Muscle of leg (tissue), 11 donors: ENCODE measurements around the gene NFIA. TPM values are rescaled to one million over a fixed set of nuclear protein-coding genes. Genes with fewer than 3 reads are reported as not detected.

ENCODE experiments used
- DNase-seq: peaks from one replicate; pipeline ENCODE4 v3.0.0; 2013
- H3K27ac ChIP-seq: one replicate; pipeline ENCODE4 v1.5.1; 2013; ENCODE audit warnings: mild to moderate bottlenecking, low read length, control low read depth
- H3K27me3 ChIP-seq: one replicate; pipeline ENCODE4 v1.6.1; 2013; ENCODE audit warnings: low read length; ENCODE audit not compliant: control insufficient read depth, insufficient read depth
- H3K36me3 ChIP-seq: one replicate; pipeline ENCODE4 v1.6.1; 2013; ENCODE audit warnings: low read length; ENCODE audit not compliant: control insufficient read depth, insufficient read depth
- H3K4me1 ChIP-seq: one replicate; pipeline ENCODE4 v1.6.1; 2013; ENCODE audit warnings: low read length; ENCODE audit not compliant: control insufficient read depth, insufficient read depth
- H3K4me3 ChIP-seq: one replicate; pipeline ENCODE4 v1.5.1; 2013; ENCODE audit warnings: low read length, control low read depth
- H3K9me3 ChIP-seq: replicated peaks from 2 replicates; pipeline ENCODE4 v1.6.1; 2013; ENCODE audit warnings: low read depth, low read length; ENCODE audit not compliant: control insufficient read depth
- WGBS: methylation state at CpG from one replicate; pipeline ENCODE4 v1.1.5; 2013; ENCODE audit warnings: missing lambda C conversion rate; ENCODE audit not compliant: insufficient coverage; 5-methylcytosine and 5-hydroxymethylcytosine counted together
- polyA plus RNA-seq, 8 donors: library from polyadenylated mRNA; unstranded; fragments of 120-200 nt; gene quantifications; one replicate each; pipeline versions ENCODE4 v1.2.1 to v1.2.3, GENCODE V29; 2013; ENCODE audit warnings: inconsistent platforms in 1 of 8, low replicate concordance in 1 of 8; ENCODE audit not compliant: insufficient read length in 8 of 8, insufficient read depth in 1 of 8
- total RNA-seq: library from RNA; stranded (reverse); fragments of 120-200 nt; gene quantifications from one replicate; pipeline ENCODE4 v1.2.4, GENCODE V29; 2013

Gene NFIA
- total and polyA plus RNA-seq, 9 donors: 21.6 to 41.0 (median 29.7) TPM

GRCh38 chr1:61187352-61188086 is 105.2 kb downstream of the NFIA start:
- H3K4me3 ChIP-seq: no peak overlapping the region
- peaks cover 2% of the 10 kb centered on the region for H3K36me3 ChIP-seq
- no peak for DNase-seq
- H3K27ac ChIP-seq: no peak overlapping the region
- H3K9me3 ChIP-seq: no peaks in the 10 kb centered on the region
- H3K27me3 ChIP-seq: no peaks in the 10 kb centered on the region
- WGBS: 81% methylated on average over 3 of the region's 10 CpGs
- H3K4me1 ChIP-seq: peaks cover 25% of the 10 kb centered on the region

- H3K9me3 ChIP-seq: no peaks in the 10 kb centered on the region
- peaks cover 19% of the 10 kb centered on the region for H3K4me1 ChIP-seq
- peaks cover 2% of the 10 kb centered on the region for H3K36me3 ChIP-seq
- WGBS: 63% methylated on average over 1 of the region's 4 CpGs
- peak; percentile 68 for DNase-seq
- H3K4me3 ChIP-seq: no peak overlapping the region
- H3K27ac ChIP-seq: no peak overlapping the region
- H3K27me3 ChIP-seq: no peaks in the 10 kb centered on the region
These were observed 107.8 kb downstream of the NFIA start for GRCh38 chr1:61190153-61190552.

- DNase-seq: no peak
- Histone ChIP-seq H3K4me1 (peaks cover 16% of the 10 kb centered on the region), H3K27ac (peak overlapping the region; percentile 58), H3K27me3 (no peaks in the 10 kb centered on the region), H3K9me3 (no peaks in the 10 kb centered on the region), H3K4me3 (no peak overlapping the region), H3K36me3 (peaks cover 2% of the 10 kb centered on the region)
- WGBS: no CpG with 5 or more reads among the region's 5 CpGs
These were observed 108.5 kb downstream of the NFIA start for GRCh38 chr1:61190618-61191432.

GRCh38 chr1:61191433-61191720 is 109.0 kb downstream of the NFIA start:
- peak overlapping the region; percentile 58 for H3K27ac ChIP-seq
- H3K4me1 ChIP-seq: peaks cover 14% of the 10 kb centered on the region
- peaks cover 2% of the 10 kb centered on the region for H3K36me3 ChIP-seq
- no peaks in the 10 kb centered on the region for H3K9me3 ChIP-seq
- H3K4me3 ChIP-seq: no peak overlapping the region
- no peaks in the 10 kb centered on the region for H3K27me3 ChIP-seq
- WGBS: no CpG with 5 or more reads among the region's 1 CpG
- DNase-seq: no peak

GRCh38 chr1:61192663-61193330 is 110.4 kb downstream of the NFIA start:
- 77% methylated on average over 3 of the region's 6 CpGs for WGBS
- H3K9me3 ChIP-seq: no peaks in the 10 kb centered on the region
- H3K27ac ChIP-seq: no peak overlapping the region
- H3K27me3 ChIP-seq: no peaks in the 10 kb centered on the region
- H3K36me3 ChIP-seq: peaks cover under 1% of the 10 kb centered on the region
- peak; percentile 71 for DNase-seq
- no peak overlapping the region for H3K4me3 ChIP-seq
- H3K4me1 ChIP-seq: peaks cover 5% of the 10 kb centered on the region

GRCh38 chr1:61193808-61194207 is 111.4 kb downstream of the NFIA start:
- Histone ChIP-seq H3K4me1 (peaks cover 10% of the 10 kb centered on the region), H3K36me3 (no peaks in the 10 kb centered on the region), H3K27ac (no peak overlapping the region), H3K27me3 (no peaks in the 10 kb centered on the region), H3K9me3 (no peaks in the 10 kb centered on the region), H3K4me3 (no peak overlapping the region)
- DNase-seq: no peak
- WGBS: no CpG with 5 or more reads among the region's 1 CpG

- Histone ChIP-seq H3K27ac (no peak overlapping the region), H3K27me3 (no peaks in the 10 kb centered on the region), H3K4me3 (no peak overlapping the region), H3K9me3 (no peaks in the 10 kb centered on the region), H3K4me1 (peaks cover 7% of the 10 kb centered on the region), H3K36me3 (no peaks in the 10 kb centered on the region)
- DNase-seq: no peak
- WGBS: 80% methylated on average over 3 of the region's 8 CpGs
These were observed 116.2 kb downstream of the NFIA start for GRCh38 chr1:61198554-61198953.

- Histone ChIP-seq H3K4me3 (no peak overlapping the region), H3K9me3 (no peaks in the 10 kb centered on the region), H3K36me3 (no peaks in the 10 kb centered on the region), H3K27ac (no peak overlapping the region), H3K27me3 (no peaks in the 10 kb centered on the region), H3K4me1 (peaks cover 7% of the 10 kb centered on the region)
- WGBS: no CpG with 5 or more reads among the region's 5 CpGs
- no peak for DNase-seq
These were observed 118.7 kb downstream of the NFIA start for GRCh38 chr1:61201035-61201434.

GRCh38 chr1:61202854-61203598 is 120.7 kb downstream of the NFIA start:
- Histone ChIP-seq H3K4me1 (peaks cover 7% of the 10 kb centered on the region), H3K36me3 (no peaks in the 10 kb centered on the region), H3K27ac (peak overlapping the region; percentile 45), H3K27me3 (no peaks in the 10 kb centered on the region), H3K4me3 (peak overlapping the region; percentile 9), H3K9me3 (no peaks in the 10 kb centered on the region)
- DNase-seq: peak; percentile 87
- WGBS: no CpG with 5 or more reads among the region's 11 CpGs

GRCh38 chr1:61204528-61204927 is 122.2 kb downstream of the NFIA start:
- peaks cover 2% of the 10 kb centered on the region for H3K4me1 ChIP-seq
- no peaks in the 10 kb centered on the region for H3K27me3 ChIP-seq
- no CpG with 5 or more reads among the region's 1 CpG for WGBS
- H3K4me3 ChIP-seq: no peak overlapping the region
- no peaks in the 10 kb centered on the region for H3K9me3 ChIP-seq
- no peak overlapping the region for H3K27ac ChIP-seq
- H3K36me3 ChIP-seq: no peaks in the 10 kb centered on the region
- DNase-seq: no peak
